IPS-NIHi11 (cell line): ENCODE data around the gene TGFBR3L.

Experiments
- DNase-seq: peaks from one replicate; pipeline ENCODE4 v3.0.0; 2012; ENCODE audit warnings: mixed read lengths, low spot score

The TGFBR3L gene

GRCh38 chr19:7914598-7915045 lies at the start of gene TGFBR3L:
TGFBR3L (plus strand) TSS chr19:7914830.
- no peak for DNase-seq

DNA sequence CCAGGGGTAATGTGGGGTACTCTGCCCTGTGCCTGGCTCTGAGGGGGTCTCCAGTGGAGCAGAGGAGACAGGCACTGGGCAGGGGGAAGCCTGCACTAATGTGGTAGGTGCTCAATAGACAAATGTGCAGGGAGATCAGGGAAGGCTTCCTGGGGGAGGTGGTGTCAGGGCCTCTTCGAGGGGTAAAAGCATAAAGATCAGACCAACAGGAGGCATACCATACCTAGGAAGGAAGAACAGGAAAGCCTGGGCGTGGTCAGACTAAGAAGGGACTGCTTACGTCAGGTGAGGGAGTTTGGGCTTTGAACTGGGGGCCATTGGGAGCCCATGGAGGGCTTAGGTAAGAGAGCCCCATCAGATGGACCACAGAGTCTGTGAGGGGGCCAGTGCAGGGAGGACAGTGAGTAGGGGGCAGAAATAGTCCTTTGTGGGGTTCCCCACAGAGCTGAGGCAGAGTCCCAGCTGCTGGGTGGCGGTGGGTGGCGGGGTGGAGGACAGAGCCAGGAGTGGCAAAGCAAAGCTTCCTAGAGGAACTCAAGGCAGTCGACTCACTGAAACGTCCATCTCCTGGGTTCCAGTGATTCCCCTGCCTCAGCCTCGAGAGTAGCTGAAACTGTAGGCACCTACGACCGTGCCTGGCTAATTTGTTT lies 49.2 kb upstream of the TGFBR3L start:
- DNase-seq: no peak

GRCh38 chr19:7866399-7867091 lies 48.1 kb upstream of the TGFBR3L start:
- DNase-seq: no peak

- no peak for DNase-seq
Observed at GRCh38 chr19:7867092-7867844, 47.4 kb upstream of the TGFBR3L start.

GRCh38 chr19:7868326-7868670 lies 46.3 kb upstream of the TGFBR3L start:
- no peak for DNase-seq

- DNase-seq: peak; percentile 76
Observed at GRCh38 chr19:7868671-7869452, 45.8 kb upstream of the TGFBR3L start.

- peak; percentile 50 for DNase-seq
Observed at GRCh38 chr19:7869453-7869909, 45.1 kb upstream of the TGFBR3L start.

- DNase-seq: no peak
Observed at GRCh38 chr19:7869910-7870511, 44.6 kb upstream of the TGFBR3L start.

- no peak for DNase-seq
Observed at GRCh38 chr19:7870571-7871436, 43.8 kb upstream of the TGFBR3L start.

DNA sequence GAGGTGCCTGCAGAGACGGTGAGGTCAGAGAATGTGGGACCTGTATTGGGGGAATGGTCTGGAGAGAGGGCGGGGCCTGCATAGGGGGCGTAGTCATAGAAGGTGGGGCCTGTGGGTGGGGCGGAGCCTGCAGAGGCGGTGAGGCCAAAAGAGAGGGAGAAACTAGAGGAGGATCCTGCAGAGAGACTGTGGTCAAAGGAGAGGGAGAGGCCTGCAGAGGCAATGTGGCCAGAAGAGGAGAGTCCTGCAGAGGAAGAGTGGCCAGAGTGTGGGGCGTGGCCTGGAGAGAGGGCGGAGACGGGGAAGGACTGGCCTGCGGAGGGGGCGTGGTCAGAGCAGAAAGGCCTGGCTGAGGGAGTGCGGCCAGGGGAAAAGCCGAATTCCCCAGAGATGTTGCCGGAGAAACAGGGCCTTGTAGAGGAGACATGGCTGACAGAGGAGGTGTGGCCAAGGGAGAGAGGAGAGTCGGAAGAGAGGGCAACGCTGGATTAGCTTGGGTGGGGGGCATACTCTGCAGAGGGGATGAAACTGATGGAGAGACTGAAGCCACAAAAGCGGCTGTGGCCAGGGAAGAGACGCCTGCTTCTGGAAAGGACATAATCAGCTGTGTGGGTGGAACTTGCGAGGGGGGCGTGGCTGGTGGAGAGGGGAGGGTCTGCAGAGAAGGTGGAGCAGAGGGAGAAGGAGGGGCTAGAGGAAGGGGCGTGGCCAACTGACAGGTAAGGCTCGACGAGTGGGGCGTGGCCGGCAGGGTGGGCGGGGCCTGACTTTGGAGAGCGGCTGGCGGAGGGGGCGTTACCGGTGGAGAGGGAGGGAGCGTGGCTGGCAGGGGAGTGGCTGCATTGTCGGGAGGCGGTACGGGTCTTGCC lies 43.0 kb upstream of the TGFBR3L start:
- DNase-seq: peak; percentile 71

GRCh38 chr19:7872306-7873204 lies 42.1 kb upstream of the TGFBR3L start:
- no peak for DNase-seq

- no peak for DNase-seq
Observed at GRCh38 chr19:7873304-7874075, 41.1 kb upstream of the TGFBR3L start.

- DNase-seq: peak; percentile 82
Observed at GRCh38 chr19:7874076-7874896, 40.3 kb upstream of the TGFBR3L start, which contains the start of gene PRR36. PRR36 (minus strand) TSS chr19:7874390; CDS start chr19:7873689, 701 bp downstream.

- no peak for DNase-seq
Observed at GRCh38 chr19:7874897-7875273, 39.7 kb upstream of the TGFBR3L start.

DNA sequence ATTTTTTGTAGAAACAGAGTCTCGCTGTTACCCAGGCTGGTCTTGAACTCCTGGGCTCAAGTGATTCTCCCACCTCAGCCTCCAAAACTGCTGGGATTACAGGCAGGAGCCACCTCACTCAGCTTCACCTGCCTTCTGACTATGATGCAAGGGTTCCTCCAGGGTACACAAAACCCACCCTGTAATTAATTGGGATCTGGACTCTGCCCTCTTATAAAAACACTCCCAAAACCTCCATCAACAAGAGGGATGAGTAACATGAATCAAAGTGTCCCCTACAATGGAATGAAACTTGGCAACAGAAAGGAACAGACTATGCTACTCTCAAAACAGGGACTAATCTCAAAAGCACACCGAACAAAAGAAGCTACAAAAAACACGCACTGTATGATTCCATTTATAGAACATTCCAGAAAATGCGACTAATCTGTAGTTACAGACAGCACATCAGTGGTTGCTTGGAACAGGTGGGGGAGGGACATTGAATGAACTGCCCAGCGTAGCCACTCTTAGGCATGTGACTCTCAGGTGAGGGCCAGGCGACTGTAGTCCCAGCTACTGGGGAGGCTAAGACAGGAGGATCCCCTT lies 37.3 kb upstream of the TGFBR3L start:
- DNase-seq: no peak

DNA sequence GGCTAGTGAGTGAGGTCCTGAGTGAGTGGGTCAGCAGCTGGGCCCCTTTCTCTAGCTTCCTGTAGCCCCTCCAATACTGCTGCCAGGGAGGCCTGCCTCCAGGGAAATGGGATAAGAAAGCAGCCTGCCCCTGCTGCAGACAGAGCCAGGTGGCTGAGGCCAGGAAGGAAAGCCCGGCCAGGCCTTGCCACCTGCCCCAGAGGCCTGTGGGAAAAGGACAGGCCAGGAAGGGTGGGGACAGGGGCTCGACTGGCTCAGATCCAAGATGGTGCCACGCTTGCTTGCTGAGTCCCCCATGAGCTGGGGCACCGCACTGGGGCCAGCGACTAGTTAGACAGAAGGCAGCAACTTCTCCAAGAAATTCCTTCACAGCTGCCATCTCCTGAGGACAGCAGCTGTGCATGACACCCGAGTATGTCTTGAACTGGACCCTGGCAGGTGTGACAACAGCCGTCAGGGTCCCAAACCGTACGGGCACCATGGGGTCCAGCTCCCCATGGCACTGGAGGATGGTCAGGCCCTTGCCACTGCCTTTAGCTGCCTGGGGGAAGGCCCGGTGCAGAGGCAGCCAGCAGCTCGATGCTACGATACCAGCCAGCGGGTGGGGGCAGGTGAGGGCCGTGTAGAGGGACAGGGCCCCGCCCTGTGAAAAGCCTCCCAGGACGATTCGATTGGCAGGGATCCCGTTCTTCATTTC lies 35.4 kb upstream of the TGFBR3L start:
- no peak for DNase-seq
